PC-9 (cell line): ENCODE measurements around the gene NUBPL.

ENCODE experiments used
- CTCF ChIP-seq: fragments of 200-600 bp; sonication (generic); conservative IDR thresholded peaks from 2 replicates; pipeline ENCODE4 v1.6.1; 2017; ENCODE audit warnings: mixed run types, antibody characterized with exemption, mild to moderate bottlenecking, moderate library complexity
- EZH2 ChIP-seq: fragments of 200-600 bp; sonication (generic); IDR thresholded peaks from 2 replicates; pipeline ENCODE4 v1.8.0; 2017; ENCODE audit warnings: antibody characterized with exemption, low read depth

- TF ChIP-seq CTCF (no peak), EZH2 (no peak)
Measured at GRCh38 chr14:31536201-31536960, 24.8 kb upstream of the NUBPL start.
